KMS-11 (cell line): ENCODE measurements around the gene POLDIP3.
A peak's percentile ranks its signal among the peaks of the same experiment; 100 is the strongest.

Experiments
- H2AFZ ChIP-seq: fragments of 200-600 bp; sonication (generic); 2 replicates; pipeline ENCODE4 v1.6.1; 2016; ENCODE audit warnings: antibody characterized with exemption, mixed run types, low read depth
- H3K27ac ChIP-seq: fragments of 200-600 bp; sonication (generic); 2 replicates; pipeline ENCODE4 v1.6.1; 2016; ENCODE audit warnings: mild to moderate bottlenecking, mixed run types
- H3K27me3 ChIP-seq: fragments of 200-600 bp; sonication (generic); 2 replicates; pipeline ENCODE4 v1.6.1; 2017; ENCODE audit warnings: mild to moderate bottlenecking, low read depth, mixed run types, moderate library complexity; ENCODE audit not compliant: insufficient read depth
- H3K36me3 ChIP-seq: fragments of 200-600 bp; sonication (generic); 2 replicates; pipeline ENCODE4 v1.6.1; 2017; ENCODE audit warnings: mild to moderate bottlenecking, mixed run types; ENCODE audit not compliant: insufficient read depth
- H3K4me1 ChIP-seq: fragments of 200-600 bp; sonication (generic); 2 replicates; pipeline ENCODE4 v1.6.1; 2016; ENCODE audit warnings: mild to moderate bottlenecking, low read depth, mixed run types; ENCODE audit not compliant: poor library complexity, severe bottlenecking
- H3K4me2 ChIP-seq: fragments of 200-600 bp; sonication (generic); 2 replicates; pipeline ENCODE4 v1.7.0; 2016; ENCODE audit warnings: mild to moderate bottlenecking, mixed run types
- H3K4me3 ChIP-seq: fragments of 200-600 bp; sonication (generic); IDR thresholded peaks from 2 replicates; pipeline ENCODE4 v1.6.1; 2017; ENCODE audit warnings: low read depth, low read length, mixed read lengths; ENCODE audit not compliant: insufficient read depth
- H3K79me2 ChIP-seq: fragments of 200-600 bp; sonication (generic); 2 replicates; pipeline ENCODE4 v1.6.1; 2016; ENCODE audit warnings: low read depth, mixed run types; ENCODE audit not compliant: insufficient read depth
- H3K9ac ChIP-seq: fragments of 200-600 bp; sonication (generic); 2 replicates; pipeline ENCODE4 v1.6.1; 2016; ENCODE audit warnings: mild to moderate bottlenecking, mixed run types
- H4K20me1 ChIP-seq: fragments of 200-600 bp; sonication (generic); 2 replicates; pipeline ENCODE4 v1.6.1; 2016; ENCODE audit warnings: mild to moderate bottlenecking, mixed run types; ENCODE audit not compliant: insufficient read depth
- TF ChIP-seq, protein P1 (sequence below): fragments of 200-600 bp; sonication (generic); conservative IDR thresholded peaks from 2 replicates; pipeline ENCODE4 v1.6.1; 2017; ENCODE audit warnings: low read depth, mild to moderate bottlenecking, antibody characterized with exemption, low read length, moderate library complexity, mixed read lengths

The POLDIP3 gene

DNA sequence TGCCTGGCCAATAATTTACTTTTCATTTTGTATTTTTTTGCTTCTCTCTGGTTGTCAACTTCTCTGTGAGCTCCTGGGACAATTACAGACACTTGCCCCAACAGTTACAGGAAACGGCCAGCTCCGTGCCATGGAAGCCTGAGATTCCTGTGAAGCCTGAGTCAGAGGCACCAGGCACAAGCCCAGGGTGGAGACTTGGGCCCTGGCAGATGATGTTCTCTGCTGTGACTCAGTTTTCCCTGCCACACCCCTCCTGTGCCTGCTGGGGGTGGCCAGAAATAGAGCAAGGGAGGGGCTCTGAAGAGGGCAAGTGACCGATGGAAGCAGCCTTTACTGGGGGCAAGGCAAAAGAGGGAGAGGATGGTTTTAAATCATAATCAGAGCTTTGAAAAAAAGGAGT lies 20.8 kb upstream of the POLDIP3 start:
- TF ChIP-seq, protein P1, sequence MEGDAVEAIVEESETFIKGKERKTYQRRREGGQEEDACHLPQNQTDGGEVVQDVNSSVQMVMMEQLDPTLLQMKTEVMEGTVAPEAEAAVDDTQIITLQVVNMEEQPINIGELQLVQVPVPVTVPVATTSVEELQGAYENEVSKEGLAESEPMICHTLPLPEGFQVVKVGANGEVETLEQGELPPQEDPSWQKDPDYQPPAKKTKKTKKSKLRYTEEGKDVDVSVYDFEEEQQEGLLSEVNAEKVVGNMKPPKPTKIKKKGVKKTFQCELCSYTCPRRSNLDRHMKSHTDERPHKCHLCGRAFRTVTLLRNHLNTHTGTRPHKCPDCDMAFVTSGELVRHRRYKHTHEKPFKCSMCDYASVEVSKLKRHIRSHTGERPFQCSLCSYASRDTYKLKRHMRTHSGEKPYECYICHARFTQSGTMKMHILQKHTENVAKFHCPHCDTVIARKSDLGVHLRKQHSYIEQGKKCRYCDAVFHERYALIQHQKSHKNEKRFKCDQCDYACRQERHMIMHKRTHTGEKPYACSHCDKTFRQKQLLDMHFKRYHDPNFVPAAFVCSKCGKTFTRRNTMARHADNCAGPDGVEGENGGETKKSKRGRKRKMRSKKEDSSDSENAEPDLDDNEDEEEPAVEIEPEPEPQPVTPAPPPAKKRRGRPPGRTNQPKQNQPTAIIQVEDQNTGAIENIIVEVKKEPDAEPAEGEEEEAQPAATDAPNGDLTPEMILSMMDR: no peak
- H3K27me3 ChIP-seq: no peaks in the 10 kb centered on the region
- no peak overlapping the region for H3K4me2 ChIP-seq
- no peaks in the 10 kb centered on the region for H3K79me2 ChIP-seq
- H4K20me1 ChIP-seq: no peaks in the 10 kb centered on the region
- H3K4me3 ChIP-seq: no peak overlapping the region
- H2AFZ ChIP-seq: no peak overlapping the region
- no peak overlapping the region for H3K27ac ChIP-seq
- no peaks in the 10 kb centered on the region for H3K36me3 ChIP-seq
- H3K9ac ChIP-seq: no peak overlapping the region
- no peaks in the 10 kb centered on the region for H3K4me1 ChIP-seq

DNA sequence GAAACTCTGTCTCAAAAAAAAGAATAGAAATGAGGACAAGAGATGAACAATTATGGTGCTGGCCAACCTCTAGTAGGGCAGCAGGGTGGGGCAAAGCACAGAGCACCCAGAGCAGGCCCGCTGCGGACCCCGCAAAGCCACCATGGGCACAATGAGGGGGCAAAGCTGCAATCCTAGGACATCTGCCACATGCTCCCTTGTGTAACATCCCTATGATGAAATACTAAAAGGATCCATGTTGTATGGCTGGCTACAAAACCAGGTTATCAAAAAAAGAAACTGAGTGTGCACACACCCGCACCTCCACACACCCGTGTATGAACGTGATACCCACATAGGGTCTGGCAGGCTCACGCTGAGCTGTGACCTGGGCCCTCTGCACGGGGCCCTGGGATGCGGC lies 18.3 kb upstream of the POLDIP3 start:
- Histone ChIP-seq H3K36me3 (no peaks in the 10 kb centered on the region), H2AFZ (no peak overlapping the region), H3K4me3 (no peak overlapping the region), H3K4me2 (no peak overlapping the region), H3K4me1 (no peaks in the 10 kb centered on the region), H3K27me3 (no peaks in the 10 kb centered on the region), H4K20me1 (no peaks in the 10 kb centered on the region), H3K9ac (no peak overlapping the region), H3K79me2 (no peaks in the 10 kb centered on the region), H3K27ac (no peak overlapping the region)
- TF ChIP-seq, protein P1: no peak

DNA sequence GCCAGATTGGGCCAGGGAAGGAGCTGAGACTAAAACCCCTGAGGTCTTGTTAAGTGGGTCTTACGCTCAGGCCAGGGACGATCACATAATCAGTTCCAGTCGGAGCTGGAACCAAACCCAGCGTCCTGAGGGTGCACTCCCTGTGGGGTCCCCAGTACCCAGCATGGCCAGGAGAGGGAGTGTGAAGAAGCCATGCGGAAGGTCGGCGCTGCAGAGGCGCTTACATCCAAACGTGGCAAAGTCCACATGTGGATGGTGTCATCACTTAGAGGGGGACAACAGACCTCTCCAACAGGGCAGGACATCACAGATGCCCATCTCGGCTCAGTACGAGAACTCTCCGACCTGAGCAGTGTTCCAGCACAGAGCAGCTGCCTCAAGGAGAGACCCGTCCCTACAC lies 17.4 kb upstream of the POLDIP3 start:
- H3K27me3 ChIP-seq: no peaks in the 10 kb centered on the region
- TF ChIP-seq, protein P1: peak; percentile 20; the same call in 1 of the 2 replicates
- H4K20me1 ChIP-seq: no peaks in the 10 kb centered on the region
- no peaks in the 10 kb centered on the region for H3K79me2 ChIP-seq
- H2AFZ ChIP-seq: no peak overlapping the region
- H3K27ac ChIP-seq: no peak overlapping the region
- H3K36me3 ChIP-seq: no peaks in the 10 kb centered on the region
- H3K4me2 ChIP-seq: no peak overlapping the region
- no peak overlapping the region for H3K9ac ChIP-seq
- no peak overlapping the region for H3K4me3 ChIP-seq
- no peaks in the 10 kb centered on the region for H3K4me1 ChIP-seq

DNA sequence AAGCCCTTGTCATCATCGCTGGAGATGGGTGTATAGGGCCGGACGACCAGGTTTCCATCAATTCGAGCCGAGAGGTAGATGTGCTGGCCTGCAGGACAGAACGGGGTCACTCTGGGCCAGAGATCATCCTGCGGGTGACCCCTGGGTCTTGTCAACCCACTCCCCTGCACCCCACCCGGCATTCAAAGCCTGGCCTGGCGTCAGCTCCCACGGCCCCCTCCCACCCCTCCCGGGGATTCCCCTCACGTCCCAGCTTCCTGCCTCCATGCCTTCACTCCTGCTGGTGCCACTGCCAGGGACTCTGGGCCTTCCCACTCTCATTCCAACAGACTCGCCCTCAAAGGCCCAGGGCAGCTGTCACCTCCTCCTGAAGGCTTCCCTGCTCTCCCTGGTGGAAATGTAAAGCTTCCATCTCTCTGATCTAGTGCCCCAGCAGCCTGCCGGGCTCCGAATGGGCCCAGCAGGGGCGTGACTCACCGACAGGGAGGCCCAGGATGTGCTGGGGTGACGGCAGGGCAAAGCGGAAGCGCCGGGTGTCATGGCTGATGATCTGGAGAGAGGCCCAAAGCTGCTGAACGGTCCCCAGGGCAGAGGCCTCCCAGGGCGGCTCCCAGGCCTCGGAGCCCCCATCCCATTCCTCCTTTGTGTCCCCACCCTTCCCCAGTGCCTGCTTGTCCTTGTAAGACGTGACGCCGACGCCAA lies 16.4 kb upstream of the POLDIP3 start:
- H3K79me2 ChIP-seq: no peaks in the 10 kb centered on the region
- H2AFZ ChIP-seq: no peak overlapping the region
- H3K9ac ChIP-seq: no peak overlapping the region
- H3K4me1 ChIP-seq: no peaks in the 10 kb centered on the region
- no peak overlapping the region for H3K4me2 ChIP-seq
- no peaks in the 10 kb centered on the region for H3K27me3 ChIP-seq
- H3K27ac ChIP-seq: no peak overlapping the region
- H4K20me1 ChIP-seq: no peaks in the 10 kb centered on the region
- no peak overlapping the region for H3K4me3 ChIP-seq
- no peaks in the 10 kb centered on the region for H3K36me3 ChIP-seq
- TF ChIP-seq, protein P1: no peak
